ENCODE data around the gene SLC39A1.

DNA sequence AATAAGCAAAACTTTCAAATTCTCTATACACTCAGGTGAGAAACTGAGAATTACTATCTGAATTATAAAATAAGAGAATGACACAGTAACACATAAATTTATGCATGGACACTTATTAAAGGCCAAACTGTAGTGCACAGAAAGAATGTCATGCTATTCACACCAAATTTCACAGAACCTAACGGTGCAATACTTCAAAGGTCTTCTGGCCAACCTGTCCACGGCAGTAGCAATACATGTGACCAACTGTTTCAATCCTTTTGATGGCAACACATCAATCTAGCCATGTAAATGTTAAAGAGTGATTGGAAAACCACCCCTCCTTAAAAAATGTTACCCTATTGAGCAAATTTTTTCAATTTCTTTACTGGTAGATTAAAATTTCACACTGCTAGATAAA is 51.0 kb downstream of the SLC39A1 start:
- TF ChIP-seq, protein P1, sequence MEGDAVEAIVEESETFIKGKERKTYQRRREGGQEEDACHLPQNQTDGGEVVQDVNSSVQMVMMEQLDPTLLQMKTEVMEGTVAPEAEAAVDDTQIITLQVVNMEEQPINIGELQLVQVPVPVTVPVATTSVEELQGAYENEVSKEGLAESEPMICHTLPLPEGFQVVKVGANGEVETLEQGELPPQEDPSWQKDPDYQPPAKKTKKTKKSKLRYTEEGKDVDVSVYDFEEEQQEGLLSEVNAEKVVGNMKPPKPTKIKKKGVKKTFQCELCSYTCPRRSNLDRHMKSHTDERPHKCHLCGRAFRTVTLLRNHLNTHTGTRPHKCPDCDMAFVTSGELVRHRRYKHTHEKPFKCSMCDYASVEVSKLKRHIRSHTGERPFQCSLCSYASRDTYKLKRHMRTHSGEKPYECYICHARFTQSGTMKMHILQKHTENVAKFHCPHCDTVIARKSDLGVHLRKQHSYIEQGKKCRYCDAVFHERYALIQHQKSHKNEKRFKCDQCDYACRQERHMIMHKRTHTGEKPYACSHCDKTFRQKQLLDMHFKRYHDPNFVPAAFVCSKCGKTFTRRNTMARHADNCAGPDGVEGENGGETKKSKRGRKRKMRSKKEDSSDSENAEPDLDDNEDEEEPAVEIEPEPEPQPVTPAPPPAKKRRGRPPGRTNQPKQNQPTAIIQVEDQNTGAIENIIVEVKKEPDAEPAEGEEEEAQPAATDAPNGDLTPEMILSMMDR (conservative IDR thresholded peaks at IDR 0.05; ENCODE audit: low read depth in 2 of 2) = no peak
- TF ChIP-seq POLR2AphosphoS5 (IDR thresholded peaks at IDR 0.05; ENCODE audit: low read depth) (no peak), EZH2 (IDR thresholded peaks at IDR 0.05; ENCODE audit: low read depth, unreplicated experiment) (no peak), JUNB (IDR thresholded peaks at IDR 0.05; ENCODE audit: unreplicated experiment) (no peak), CREB1 (CRISPR knock-in tag; IDR thresholded peaks at IDR 0.05; ENCODE audit: low read depth) (no peak), NANOG (IDR thresholded peaks at IDR 0.05; ENCODE audit: borderline replicate concordance) (no peak), ZNF331 (CRISPR knock-in tag; IDR thresholded peaks at IDR 0.05; ENCODE audit: low read depth) (no peak)
- TF ChIP-seq, protein P2, sequence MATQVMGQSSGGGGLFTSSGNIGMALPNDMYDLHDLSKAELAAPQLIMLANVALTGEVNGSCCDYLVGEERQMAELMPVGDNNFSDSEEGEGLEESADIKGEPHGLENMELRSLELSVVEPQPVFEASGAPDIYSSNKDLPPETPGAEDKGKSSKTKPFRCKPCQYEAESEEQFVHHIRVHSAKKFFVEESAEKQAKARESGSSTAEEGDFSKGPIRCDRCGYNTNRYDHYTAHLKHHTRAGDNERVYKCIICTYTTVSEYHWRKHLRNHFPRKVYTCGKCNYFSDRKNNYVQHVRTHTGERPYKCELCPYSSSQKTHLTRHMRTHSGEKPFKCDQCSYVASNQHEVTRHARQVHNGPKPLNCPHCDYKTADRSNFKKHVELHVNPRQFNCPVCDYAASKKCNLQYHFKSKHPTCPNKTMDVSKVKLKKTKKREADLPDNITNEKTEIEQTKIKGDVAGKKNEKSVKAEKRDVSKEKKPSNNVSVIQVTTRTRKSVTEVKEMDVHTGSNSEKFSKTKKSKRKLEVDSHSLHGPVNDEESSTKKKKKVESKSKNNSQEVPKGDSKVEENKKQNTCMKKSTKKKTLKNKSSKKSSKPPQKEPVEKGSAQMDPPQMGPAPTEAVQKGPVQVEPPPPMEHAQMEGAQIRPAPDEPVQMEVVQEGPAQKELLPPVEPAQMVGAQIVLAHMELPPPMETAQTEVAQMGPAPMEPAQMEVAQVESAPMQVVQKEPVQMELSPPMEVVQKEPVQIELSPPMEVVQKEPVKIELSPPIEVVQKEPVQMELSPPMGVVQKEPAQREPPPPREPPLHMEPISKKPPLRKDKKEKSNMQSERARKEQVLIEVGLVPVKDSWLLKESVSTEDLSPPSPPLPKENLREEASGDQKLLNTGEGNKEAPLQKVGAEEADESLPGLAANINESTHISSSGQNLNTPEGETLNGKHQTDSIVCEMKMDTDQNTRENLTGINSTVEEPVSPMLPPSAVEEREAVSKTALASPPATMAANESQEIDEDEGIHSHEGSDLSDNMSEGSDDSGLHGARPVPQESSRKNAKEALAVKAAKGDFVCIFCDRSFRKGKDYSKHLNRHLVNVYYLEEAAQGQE (IDR thresholded peaks at IDR 0.05; ENCODE audit: unreplicated experiment) = no peak
- TF ChIP-seq, protein P3, sequence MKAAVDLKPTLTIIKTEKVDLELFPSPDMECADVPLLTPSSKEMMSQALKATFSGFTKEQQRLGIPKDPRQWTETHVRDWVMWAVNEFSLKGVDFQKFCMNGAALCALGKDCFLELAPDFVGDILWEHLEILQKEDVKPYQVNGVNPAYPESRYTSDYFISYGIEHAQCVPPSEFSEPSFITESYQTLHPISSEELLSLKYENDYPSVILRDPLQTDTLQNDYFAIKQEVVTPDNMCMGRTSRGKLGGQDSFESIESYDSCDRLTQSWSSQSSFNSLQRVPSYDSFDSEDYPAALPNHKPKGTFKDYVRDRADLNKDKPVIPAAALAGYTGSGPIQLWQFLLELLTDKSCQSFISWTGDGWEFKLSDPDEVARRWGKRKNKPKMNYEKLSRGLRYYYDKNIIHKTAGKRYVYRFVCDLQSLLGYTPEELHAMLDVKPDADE (IDR thresholded peaks at IDR 0.05) = no peak
- TF ChIP-seq, protein P4, sequence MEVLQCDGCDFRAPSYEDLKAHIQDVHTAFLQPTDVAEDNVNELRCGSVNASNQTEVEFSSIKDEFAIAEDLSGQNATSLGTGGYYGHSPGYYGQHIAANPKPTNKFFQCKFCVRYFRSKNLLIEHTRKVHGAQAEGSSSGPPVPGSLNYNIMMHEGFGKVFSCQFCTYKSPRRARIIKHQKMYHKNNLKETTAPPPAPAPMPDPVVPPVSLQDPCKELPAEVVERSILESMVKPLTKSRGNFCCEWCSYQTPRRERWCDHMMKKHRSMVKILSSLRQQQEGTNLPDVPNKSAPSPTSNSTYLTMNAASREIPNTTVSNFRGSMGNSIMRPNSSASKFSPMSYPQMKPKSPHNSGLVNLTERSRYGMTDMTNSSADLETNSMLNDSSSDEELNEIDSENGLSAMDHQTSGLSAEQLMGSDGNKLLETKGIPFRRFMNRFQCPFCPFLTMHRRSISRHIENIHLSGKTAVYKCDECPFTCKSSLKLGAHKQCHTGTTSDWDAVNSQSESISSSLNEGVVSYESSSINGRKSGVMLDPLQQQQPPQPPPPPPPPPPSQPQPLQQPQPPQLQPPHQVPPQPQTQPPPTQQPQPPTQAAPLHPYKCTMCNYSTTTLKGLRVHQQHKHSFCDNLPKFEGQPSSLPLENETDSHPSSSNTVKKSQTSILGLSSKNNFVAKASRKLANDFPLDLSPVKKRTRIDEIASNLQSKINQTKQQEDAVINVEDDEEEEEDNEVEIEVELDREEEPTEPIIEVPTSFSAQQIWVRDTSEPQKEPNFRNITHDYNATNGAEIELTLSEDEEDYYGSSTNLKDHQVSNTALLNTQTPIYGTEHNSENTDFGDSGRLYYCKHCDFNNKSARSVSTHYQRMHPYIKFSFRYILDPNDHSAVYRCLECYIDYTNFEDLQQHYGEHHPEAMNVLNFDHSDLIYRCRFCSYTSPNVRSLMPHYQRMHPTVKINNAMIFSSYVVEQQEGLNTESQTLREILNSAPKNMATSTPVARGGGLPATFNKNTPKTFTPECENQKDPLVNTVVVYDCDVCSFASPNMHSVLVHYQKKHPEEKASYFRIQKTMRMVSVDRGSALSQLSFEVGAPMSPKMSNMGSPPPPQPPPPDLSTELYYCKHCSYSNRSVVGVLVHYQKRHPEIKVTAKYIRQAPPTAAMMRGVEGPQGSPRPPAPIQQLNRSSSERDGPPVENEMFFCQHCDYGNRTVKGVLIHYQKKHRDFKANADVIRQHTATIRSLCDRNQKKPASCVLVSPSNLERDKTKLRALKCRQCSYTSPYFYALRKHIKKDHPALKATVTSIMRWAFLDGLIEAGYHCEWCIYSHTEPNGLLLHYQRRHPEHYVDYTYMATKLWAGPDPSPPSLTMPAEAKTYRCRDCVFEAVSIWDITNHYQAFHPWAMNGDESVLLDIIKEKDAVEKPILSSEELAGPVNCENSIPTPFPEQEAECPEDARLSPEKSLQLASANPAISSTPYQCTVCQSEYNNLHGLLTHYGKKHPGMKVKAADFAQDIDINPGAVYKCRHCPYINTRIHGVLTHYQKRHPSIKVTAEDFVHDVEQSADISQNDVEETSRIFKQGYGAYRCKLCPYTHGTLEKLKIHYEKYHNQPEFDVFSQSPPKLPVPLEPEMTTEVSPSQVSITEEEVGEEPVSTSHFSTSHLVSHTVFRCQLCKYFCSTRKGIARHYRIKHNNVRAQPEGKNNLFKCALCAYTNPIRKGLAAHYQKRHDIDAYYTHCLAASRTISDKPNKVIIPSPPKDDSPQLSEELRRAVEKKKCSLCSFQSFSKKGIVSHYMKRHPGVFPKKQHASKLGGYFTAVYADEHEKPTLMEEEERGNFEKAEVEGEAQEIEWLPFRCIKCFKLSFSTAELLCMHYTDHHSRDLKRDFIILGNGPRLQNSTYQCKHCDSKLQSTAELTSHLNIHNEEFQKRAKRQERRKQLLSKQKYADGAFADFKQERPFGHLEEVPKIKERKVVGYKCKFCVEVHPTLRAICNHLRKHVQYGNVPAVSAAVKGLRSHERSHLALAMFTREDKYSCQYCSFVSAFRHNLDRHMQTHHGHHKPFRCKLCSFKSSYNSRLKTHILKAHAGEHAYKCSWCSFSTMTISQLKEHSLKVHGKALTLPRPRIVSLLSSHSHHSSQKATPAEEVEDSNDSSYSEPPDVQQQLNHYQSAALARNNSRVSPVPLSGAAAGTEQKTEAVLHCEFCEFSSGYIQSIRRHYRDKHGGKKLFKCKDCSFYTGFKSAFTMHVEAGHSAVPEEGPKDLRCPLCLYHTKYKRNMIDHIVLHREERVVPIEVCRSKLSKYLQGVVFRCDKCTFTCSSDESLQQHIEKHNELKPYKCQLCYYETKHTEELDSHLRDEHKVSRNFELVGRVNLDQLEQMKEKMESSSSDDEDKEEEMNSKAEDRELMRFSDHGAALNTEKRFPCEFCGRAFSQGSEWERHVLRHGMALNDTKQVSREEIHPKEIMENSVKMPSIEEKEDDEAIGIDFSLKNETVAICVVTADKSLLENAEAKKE (CRISPR knock-in tag; IDR thresholded peaks at IDR 0.05) = no peak
